VCaP (cell line): Measurements from ENCODE around the gene BRAF.
"Not testable (repeated sequence)": the region's sequence is repeated elsewhere in the genome, so short reads cannot be mapped to it uniquely, and the experiment has no call there.

ENCODE experiments used
- H3K27ac ChIP-seq: fragments of 450-650 bp; 2 replicates; pipeline ENCODE4 v1.5.1; 2017
- TF ChIP-seq, protein P1 (sequence below): fragments of 450-650 bp; conservative IDR thresholded peaks from 2 replicates; pipeline ENCODE4 v1.5.1; 2017; ENCODE audit warnings: mild to moderate bottlenecking, moderate library complexity

BRAF gene

DNA sequence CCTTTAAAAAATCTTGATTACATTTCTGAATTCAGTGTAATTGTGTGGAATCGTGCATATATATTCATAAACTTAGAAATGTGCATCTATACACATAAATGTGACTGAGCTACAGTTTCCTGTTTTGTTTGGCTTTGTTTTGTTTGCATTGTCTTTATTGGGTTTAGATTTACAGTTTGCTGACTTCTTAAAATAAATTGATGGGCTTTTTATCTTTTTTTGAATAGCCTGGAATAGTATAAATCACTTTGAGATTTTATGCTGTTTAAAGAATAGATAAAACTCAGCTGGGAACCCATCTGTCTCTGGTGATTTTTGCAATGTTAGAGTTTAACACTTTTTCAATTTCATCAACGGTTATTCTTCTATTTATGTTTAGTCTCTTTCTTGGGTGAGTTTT is 21.2 kb upstream of the BRAF start:
- TF ChIP-seq, protein P1, sequence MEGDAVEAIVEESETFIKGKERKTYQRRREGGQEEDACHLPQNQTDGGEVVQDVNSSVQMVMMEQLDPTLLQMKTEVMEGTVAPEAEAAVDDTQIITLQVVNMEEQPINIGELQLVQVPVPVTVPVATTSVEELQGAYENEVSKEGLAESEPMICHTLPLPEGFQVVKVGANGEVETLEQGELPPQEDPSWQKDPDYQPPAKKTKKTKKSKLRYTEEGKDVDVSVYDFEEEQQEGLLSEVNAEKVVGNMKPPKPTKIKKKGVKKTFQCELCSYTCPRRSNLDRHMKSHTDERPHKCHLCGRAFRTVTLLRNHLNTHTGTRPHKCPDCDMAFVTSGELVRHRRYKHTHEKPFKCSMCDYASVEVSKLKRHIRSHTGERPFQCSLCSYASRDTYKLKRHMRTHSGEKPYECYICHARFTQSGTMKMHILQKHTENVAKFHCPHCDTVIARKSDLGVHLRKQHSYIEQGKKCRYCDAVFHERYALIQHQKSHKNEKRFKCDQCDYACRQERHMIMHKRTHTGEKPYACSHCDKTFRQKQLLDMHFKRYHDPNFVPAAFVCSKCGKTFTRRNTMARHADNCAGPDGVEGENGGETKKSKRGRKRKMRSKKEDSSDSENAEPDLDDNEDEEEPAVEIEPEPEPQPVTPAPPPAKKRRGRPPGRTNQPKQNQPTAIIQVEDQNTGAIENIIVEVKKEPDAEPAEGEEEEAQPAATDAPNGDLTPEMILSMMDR: no peak
- H3K27ac ChIP-seq: no peak overlapping the region

DNA sequence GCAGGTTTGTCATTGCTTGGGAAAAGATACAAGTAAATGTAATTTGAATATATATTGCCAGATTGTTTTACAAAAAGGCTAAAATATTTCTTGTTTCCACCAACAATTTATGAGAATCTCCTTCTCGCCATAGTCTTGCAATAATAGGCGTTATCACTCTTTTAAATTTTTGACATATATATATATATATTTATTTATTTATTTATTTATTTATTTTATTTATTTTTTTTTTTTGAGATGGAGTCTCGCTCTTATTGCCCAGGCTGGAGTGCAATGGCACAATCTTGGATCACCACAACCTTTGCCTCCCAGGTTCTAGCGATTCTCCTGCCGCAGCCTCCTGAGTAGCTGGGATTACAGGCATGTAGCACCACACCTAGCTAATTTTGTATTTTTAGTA is 17.5 kb upstream of the BRAF start:
- not testable (repeated sequence) for H3K27ac ChIP-seq

DNA sequence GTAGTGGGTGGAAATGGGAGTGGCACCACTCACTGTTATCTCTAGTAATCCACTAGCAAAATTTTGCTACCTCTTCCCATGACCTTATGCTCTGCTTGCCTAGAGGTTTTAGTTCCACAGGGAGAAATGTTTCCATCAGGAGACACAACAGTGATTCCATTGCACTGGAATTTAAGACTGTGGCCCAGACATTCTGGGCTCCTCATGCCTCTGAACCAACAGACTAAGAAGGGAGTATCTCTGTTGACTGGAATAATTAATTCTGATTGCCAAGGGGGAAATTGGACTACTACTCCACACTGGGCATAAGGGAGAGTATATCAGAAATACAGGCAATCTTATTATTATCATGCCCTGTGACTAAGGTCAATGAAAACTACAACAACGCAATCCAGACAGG is 16.2 kb upstream of the BRAF start:
- no peak overlapping the region for H3K27ac ChIP-seq
- TF ChIP-seq, protein P1: no peak

DNA sequence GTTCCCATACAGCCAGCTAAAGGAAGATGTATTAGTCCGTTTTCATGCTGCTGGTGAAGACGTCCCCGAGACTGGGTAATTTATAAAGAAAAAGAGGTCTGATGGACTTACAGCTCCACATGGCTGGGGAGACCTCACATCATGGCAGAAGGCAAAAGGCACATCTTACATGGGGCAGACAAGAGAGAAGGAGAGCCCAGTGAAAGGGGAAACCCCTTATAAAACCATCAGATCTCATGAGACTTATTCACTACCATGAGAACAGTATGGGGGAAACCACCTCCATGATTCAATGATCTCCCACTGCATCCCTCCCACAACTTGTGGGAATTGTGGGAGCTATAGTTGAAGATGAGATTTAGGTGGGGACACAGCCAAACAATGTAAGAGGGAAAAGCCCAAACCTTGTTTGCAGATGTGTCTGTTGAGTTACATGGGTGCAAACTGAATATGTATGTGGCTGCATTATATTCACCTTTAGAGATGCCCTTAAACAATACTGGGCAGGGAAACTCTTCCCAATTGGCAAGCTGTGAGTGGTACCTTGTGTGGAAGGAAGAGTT is 13.1 kb upstream of the BRAF start:
- TF ChIP-seq, protein P1: no peak

DNA sequence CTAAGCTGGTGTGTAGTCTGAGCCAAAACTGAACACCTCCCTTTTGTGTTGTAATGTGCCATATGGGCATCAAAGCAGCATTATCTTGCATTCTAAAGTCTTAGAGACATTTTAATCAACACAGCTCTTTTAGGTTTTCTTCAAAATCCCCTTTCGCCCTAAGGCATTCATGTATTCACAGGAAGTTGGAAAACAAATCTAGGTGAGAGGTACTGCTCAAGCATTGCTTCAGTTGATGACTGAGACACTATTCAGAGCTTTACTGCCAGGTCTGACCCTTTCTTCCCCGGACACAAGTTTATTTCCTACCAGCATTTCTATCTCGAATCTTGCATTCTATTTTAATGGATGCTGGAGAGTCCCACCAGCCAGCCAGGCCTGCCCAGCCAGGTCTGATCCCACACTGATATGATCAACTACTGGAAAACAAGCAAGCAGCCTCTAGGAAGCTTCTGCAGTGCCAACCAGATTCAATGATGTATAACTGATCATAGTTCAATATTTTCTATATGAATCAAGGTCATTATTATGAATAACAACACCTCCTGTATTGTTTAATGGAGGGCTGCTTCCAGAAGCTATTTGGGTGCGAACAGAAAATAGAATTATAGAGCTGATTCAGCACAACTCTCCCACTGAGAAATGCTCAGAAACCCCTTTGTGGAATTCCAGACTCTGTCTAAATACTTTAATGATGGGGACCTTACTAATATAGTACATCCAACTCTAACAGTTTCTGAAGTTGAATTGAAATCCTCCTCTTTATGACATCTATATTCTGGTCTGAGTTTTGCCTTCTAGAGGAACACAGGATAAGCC is 4.0 kb upstream of the BRAF start:
- TF ChIP-seq, protein P1: no peak
- no peak overlapping the region for H3K27ac ChIP-seq

More for the DNA sequence above, 13.1 kb upstream of the BRAF start:
- no peak overlapping the region for H3K27ac ChIP-seq

DNA sequence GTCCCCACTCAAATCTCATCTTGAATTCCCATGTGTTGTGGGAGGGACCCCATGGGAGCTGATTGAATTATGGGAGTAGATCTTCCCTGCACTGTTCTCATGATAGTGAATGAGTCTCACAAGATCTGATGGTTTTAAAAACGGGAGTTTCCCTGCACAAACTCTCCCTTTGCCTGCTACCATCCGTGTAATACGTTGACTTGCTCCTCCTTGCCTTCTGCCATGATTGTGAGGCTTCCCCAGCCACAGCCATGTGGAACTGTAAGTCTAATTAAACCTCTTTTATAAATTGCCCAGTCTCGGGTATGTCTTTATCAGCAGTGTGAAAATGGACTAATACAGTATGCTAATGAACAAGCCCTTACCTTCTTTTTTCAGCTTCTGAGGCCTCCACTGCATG is 3.2 kb upstream of the BRAF start:
- not testable (repeated sequence) for H3K27ac ChIP-seq

DNA sequence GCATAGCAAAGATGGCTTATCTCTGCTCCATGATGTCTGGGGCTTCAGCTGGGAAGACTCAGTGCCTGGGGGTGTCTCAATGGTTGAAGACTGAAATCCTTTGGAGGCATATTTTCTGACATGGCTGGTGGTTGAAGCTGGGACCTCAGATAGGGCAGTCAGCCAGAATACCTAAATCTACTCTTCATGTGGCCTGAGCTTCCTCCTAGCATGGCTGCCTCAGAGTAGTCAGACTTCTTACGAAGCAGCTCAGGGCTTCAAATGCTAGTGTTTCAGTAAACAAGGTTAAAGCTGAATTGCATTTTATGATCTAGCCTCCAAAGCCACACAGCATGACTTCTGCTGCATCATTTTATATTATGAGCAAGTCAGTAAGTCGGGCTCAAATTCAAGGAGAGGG is 2.6 kb upstream of the BRAF start:
- H3K27ac ChIP-seq: no peak overlapping the region
- TF ChIP-seq, protein P1: no peak

DNA sequence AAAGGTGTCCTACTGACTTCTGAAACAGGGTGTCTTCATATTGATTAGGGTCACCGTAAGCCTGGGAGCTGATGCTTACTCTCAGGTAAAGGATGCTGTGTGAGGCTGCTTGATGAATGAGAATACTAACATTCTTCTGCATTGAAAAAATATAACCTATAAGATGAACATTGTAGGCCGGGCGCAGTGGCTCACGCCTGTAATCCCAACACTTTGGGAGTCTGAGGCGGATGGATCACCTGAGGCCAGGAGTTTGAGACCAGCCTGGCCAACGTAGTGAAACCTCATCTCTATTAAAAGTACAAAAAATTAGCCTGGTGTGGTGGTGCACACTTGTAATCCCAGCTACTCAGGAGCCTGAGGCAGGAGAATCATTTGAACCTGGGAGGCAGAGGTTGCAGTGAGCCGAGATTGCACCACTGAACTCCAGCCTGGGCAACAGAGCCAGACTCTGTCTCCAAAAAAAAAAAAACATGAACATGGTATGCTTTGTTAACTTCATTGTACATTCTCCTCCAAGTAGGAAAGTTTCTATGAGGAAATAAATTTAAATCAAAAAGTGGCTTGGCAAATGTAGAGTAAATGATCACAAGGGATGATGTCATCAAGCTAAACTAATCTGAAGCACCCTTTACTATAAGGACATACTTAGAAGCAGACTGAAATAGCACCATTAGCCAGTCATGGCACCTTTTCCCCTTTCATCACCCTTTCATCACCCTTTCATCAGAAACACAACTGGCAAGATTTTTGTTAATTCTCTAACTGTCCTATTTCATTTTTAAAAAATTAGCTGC is 1.5 kb upstream of the BRAF start:
- TF ChIP-seq, protein P1: no peak
- H3K27ac ChIP-seq: no peak overlapping the region
